CD8-positive, alpha-beta memory T cell (primary cell): ENCODE measurements around the gene SULF2. TPM values are rescaled to one million over a fixed set of nuclear protein-coding genes. Genes with fewer than 3 reads are reported as not detected.

Experiments used
- CTCF ChIA-PET: fragments of 350-600 bp; sonication (Branson Sonifier 250); formaldehyde crosslinking; loops from one replicate; lab custom pipeline; 2021; ENCODE audit warnings: antibody characterized with exemption; lab: Charles Lee
- POLR2A ChIA-PET: fragments of 350-600 bp; sonication (Branson Sonifier 250); formaldehyde crosslinking; loops from one replicate; lab custom pipeline; 2021; ENCODE audit warnings: antibody characterized with exemption; lab: Charles Lee
- DNase-seq, 5 donors: peaks; one replicate each; pipeline versions ENCODE4 v3.0.0 to v3.0.0-alpha.2; 2020 to 2022; ENCODE audit warnings: mixed read lengths in 1 of 5
- H3K27ac ChIP-seq: one replicate; pipeline ENCODE4 v1.7.0; 2013; ENCODE audit warnings: low read depth, mild to moderate bottlenecking, low read length, moderate library complexity
- H3K27me3 ChIP-seq: 2 replicates; pipeline ENCODE4 v1.7.0; 2013; ENCODE audit warnings: low read length, mild to moderate bottlenecking; ENCODE audit not compliant: insufficient read depth, poor library complexity, severe bottlenecking
- H3K36me3 ChIP-seq: 2 replicates; pipeline ENCODE4 v1.7.0; 2013; ENCODE audit warnings: mild to moderate bottlenecking, low read length, moderate library complexity; ENCODE audit not compliant: insufficient read depth
- H3K4me1 ChIP-seq: 2 replicates; pipeline ENCODE4 v1.7.0; 2013; ENCODE audit warnings: mild to moderate bottlenecking, low read length, moderate library complexity; ENCODE audit not compliant: insufficient read depth
- H3K4me3 ChIP-seq: 2 replicates; pipeline ENCODE4 v1.7.0; 2013; ENCODE audit warnings: mild to moderate bottlenecking, low read length
- H3K9me3 ChIP-seq: 2 replicates; pipeline ENCODE4 v1.7.0; 2013; ENCODE audit warnings: mild to moderate bottlenecking, low read length
- H3K27ac Mint-ChIP-seq, 8 donors: one replicate each; pipeline ENCODE4 v1.8.0; 2020 to 2021; ENCODE audit warnings: mixed read lengths in 8 of 8, mild to moderate bottlenecking in 6 of 8, inconsistent platforms in 3 of 8, moderate library complexity in 3 of 8
- H3K27me3 Mint-ChIP-seq, 2 donors: one replicate each; pipeline ENCODE4 v1.8.0; 2020 to 2021; ENCODE audit warnings: mixed read lengths in 2 of 2, mild to moderate bottlenecking in 1 of 2, moderate library complexity in 1 of 2
- H3K36me3 Mint-ChIP-seq, 3 donors: one replicate each; pipeline ENCODE4 v1.8.0; 2020 to 2021; ENCODE audit warnings: mixed read lengths in 3 of 3, inconsistent platforms in 1 of 3, mild to moderate bottlenecking in 1 of 3
- H3K4me1 Mint-ChIP-seq, 3 donors: one replicate each; pipeline ENCODE4 v1.8.0; 2020 to 2021; ENCODE audit warnings: mixed read lengths in 3 of 3, inconsistent platforms in 1 of 3, mild to moderate bottlenecking in 1 of 3
- H3K4me3 Mint-ChIP-seq, 7 donors: one replicate each; pipeline ENCODE4 v1.8.0; 2020 to 2021; ENCODE audit warnings: mixed read lengths in 7 of 7, mild to moderate bottlenecking in 6 of 7, moderate library complexity in 4 of 7, inconsistent platforms in 2 of 7
- H3K9me3 Mint-ChIP-seq, 5 donors: one replicate each; pipeline ENCODE4 v1.8.0; 2020 to 2022; ENCODE audit warnings: mixed read lengths in 5 of 5, mild to moderate bottlenecking in 3 of 5, moderate library complexity in 2 of 5, inconsistent platforms in 1 of 5
- polyA plus RNA-seq: library from polyadenylated mRNA; unstranded; fragments of 300-500 nt; fragmentation: Illumina TruSeq; gene quantifications from one replicate; pipeline ENCODE4 v1.2.3, GENCODE V29; 2021
- total RNA-seq, 2 experiments: library from RNA; stranded (reverse); gene quantifications; one replicate each; pipeline ENCODE4 v1.2.3, GENCODE V29; 2021

SULF2 gene
- total and polyA plus RNA-seq, 3 experiments from 2014 or later, result 0.28 to 1.4 (median 1.1) TPM

- no peak overlapping the region for H3K4me3 Mint-ChIP-seq
- no peaks in the 10 kb centered on the region for H3K36me3 Mint-ChIP-seq
- peaks cover 2 to 10% (median 8%) of the 10 kb centered on the region in 3 donors for H3K4me1 Mint-ChIP-seq
- H3K36me3 ChIP-seq, result no peaks in the 10 kb centered on the region
- ChIA-PET POLR2A (no interaction called here), CTCF (no interaction called here)
- no peaks in the 10 kb centered on the region for H3K9me3 ChIP-seq
- no peak overlapping the region for H3K4me3 ChIP-seq
- peaks cover 6% of the 10 kb centered on the region for H3K4me1 ChIP-seq
- H3K27me3 Mint-ChIP-seq, result peaks cover 1 to 19% of the 10 kb centered on the region in 2 donors
- H3K27me3 ChIP-seq, result no peaks in the 10 kb centered on the region
- H3K9me3 Mint-ChIP-seq, result peaks cover 0 to under 1% (median 0%) of the 10 kb centered on the region in 5 donors
- no peak overlapping the region for H3K27ac ChIP-seq
- peak overlapping the region in 1 of 8 donors; percentile 54 for H3K27ac Mint-ChIP-seq
- DNase-seq, result no peak
Observed at GRCh38 chr20:47748823-47749222, 36.5 kb downstream of the SULF2 start.

DNA sequence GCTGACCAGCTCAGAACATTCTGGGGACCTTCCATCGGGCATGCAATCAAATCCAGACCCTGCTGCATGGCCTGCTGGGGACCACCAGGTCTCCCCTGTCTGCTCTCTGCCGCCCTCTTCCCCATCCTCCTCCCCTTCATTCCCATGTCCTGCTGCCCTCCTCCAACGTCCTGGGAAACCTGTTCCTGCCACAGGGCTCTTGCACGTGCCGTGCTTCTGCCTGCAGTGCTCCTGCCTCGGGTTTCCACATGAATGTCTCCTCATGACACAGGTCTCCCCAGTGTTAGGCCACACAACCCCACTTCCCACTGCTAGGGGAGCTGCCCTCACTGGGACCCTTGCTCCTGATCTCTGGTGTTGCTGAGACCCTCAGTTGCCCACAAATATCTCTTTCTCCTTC, 37.2 kb downstream of the SULF2 start:
- Mint-ChIP-seq H3K9me3 (peaks cover 0 to 4% (median 0%) of the 10 kb centered on the region in 5 donors), H3K36me3 (no peaks in the 10 kb centered on the region)
- CTCF ChIA-PET, result no interaction called here

GRCh38 chr20:47747669-47748031, 37.6 kb downstream of the SULF2 start:
- H3K27ac ChIP-seq, result no peak overlapping the region
- peaks cover 2 to 10% (median 8%) of the 10 kb centered on the region in 3 donors for H3K4me1 Mint-ChIP-seq
- H3K36me3 Mint-ChIP-seq, result no peaks in the 10 kb centered on the region
- peaks cover 6% of the 10 kb centered on the region for H3K4me1 ChIP-seq
- peaks cover 0 to 4% (median 0%) of the 10 kb centered on the region in 5 donors for H3K9me3 Mint-ChIP-seq
- ChIA-PET CTCF (no interaction called here), POLR2A (no interaction called here)
- no peaks in the 10 kb centered on the region for H3K27me3 ChIP-seq
- no peaks in the 10 kb centered on the region for H3K9me3 ChIP-seq
- no peaks in the 10 kb centered on the region for H3K36me3 ChIP-seq
- peaks cover 1 to 26% of the 10 kb centered on the region in 2 donors for H3K27me3 Mint-ChIP-seq
- H3K4me3 Mint-ChIP-seq, result no peak overlapping the region
- DNase-seq, result no peak
- H3K27ac Mint-ChIP-seq, result no peak overlapping the region
- no peak overlapping the region for H3K4me3 ChIP-seq

More for the DNA sequence above, 37.2 kb downstream of the SULF2 start:
- H3K4me1 Mint-ChIP-seq, result peaks cover 2 to 10% (median 8%) of the 10 kb centered on the region in 3 donors
- peaks cover 1 to 24% of the 10 kb centered on the region in 2 donors for H3K27me3 Mint-ChIP-seq
- no peak overlapping the region for H3K27ac Mint-ChIP-seq
- Histone ChIP-seq H3K9me3 (no peaks in the 10 kb centered on the region), H3K27ac (no peak overlapping the region), H3K4me1 (peaks cover 6% of the 10 kb centered on the region), H3K27me3 (no peaks in the 10 kb centered on the region), H3K4me3 (no peak overlapping the region), H3K36me3 (no peaks in the 10 kb centered on the region)
- DNase-seq, result no peak
- no peak overlapping the region for H3K4me3 Mint-ChIP-seq
- POLR2A ChIA-PET, result no interaction called here

DNA sequence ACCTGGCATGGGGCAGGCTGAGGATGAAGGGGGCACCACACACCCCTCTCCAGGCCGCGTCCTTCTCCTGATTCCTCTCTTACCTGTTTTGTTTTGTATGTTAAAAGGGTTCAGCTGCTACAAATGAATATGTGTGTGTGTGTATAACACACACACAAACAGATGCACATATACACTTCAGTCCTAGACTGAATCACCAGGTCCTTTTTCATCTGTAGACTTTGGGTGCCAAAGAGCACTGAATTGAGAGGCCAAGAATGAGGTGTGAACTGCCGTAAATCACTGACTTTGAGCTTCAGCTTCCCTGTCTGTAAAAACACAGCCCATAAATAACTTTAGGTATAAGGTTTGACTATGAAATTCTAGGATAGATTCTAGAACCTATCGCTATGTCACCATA, 40.5 kb downstream of the SULF2 start:
- H3K36me3 Mint-ChIP-seq, result no peaks in the 10 kb centered on the region
- Histone ChIP-seq H3K4me1 (peaks cover 6% of the 10 kb centered on the region), H3K9me3 (no peaks in the 10 kb centered on the region), H3K27ac (no peak overlapping the region), H3K4me3 (no peak overlapping the region), H3K27me3 (no peaks in the 10 kb centered on the region), H3K36me3 (no peaks in the 10 kb centered on the region)
- H3K27ac Mint-ChIP-seq, result no peak overlapping the region
- peaks cover 0 to 4% (median 0%) of the 10 kb centered on the region in 5 donors for H3K9me3 Mint-ChIP-seq
- ChIA-PET CTCF (no interaction called here), POLR2A (no interaction called here)
- no peak for DNase-seq
- peaks cover 2 to 10% (median 8%) of the 10 kb centered on the region in 3 donors for H3K4me1 Mint-ChIP-seq
- no peak overlapping the region for H3K4me3 Mint-ChIP-seq
- peaks cover 1 to 38% of the 10 kb centered on the region in 2 donors for H3K27me3 Mint-ChIP-seq

- Mint-ChIP-seq H3K27me3 (peaks cover 1 to 36% of the 10 kb centered on the region in 2 donors), H3K9me3 (peaks cover 0 to 4% (median 0%) of the 10 kb centered on the region in 5 donors), H3K36me3 (no peaks in the 10 kb centered on the region), H3K4me1 (peaks cover 0 to 2% (median 1%) of the 10 kb centered on the region in 3 donors), H3K27ac (no peak overlapping the region), H3K4me3 (no peak overlapping the region)
- no peaks in the 10 kb centered on the region for H3K36me3 ChIP-seq
- H3K4me1 ChIP-seq, result peaks cover 6% of the 10 kb centered on the region
- ChIA-PET CTCF (no interaction called here), POLR2A (no interaction called here)
- H3K27me3 ChIP-seq, result no peaks in the 10 kb centered on the region
- no peak for DNase-seq
- H3K27ac ChIP-seq, result no peak overlapping the region
- no peak overlapping the region for H3K4me3 ChIP-seq
- no peaks in the 10 kb centered on the region for H3K9me3 ChIP-seq
Observed at GRCh38 chr20:47743671-47744070, 41.6 kb downstream of the SULF2 start.

DNA sequence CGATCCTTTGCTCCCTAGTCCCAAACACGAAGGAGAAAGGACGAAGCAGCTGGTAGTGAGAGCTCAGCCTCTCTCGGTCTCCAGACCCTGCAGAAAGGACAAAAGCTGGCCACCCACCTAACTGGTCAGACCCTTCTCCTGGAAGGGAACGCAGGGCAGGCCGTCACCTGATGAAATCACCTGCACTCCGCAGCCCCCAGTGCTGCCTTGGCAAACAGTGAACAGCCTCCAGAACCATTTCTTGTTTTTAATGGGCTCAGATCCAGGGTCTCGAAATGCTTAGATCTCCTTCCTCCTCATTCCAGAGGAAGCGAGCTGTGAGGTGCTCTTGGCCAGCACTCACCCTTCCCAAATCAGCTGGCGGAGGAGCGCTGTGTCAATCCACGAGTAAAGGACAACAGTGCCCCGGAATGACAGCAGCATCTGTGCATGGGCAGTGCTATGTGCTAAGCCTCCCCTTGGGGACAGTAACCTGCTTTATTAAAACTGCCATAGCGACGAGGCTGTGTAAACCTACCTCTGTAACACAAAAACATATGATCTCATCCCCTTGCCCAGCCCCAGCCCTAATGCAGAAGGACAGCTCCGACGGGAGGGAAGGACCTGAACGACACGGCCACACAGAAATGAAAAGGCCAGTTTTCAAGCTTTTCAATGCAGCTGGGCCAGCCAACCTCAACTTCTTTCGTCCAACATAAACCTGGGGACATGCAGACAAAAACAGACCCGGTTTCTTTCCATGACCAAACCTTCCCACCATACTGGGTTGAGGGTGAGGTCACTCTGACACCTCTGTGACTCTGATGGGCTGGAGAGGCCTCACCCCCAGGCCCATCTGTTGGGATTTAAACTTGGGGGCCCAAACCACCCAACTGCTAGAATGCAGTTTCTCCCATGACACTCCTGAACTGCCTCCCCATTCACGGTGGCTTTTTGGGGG, 43.3 kb downstream of the SULF2 start:
- CTCF ChIA-PET, result no interaction called here
- DNase-seq, result no peak
- Mint-ChIP-seq H3K4me1 (no peaks in the 10 kb centered on the region), H3K36me3 (no peaks in the 10 kb centered on the region), H3K9me3 (peaks cover 0 to 7% (median 0%) of the 10 kb centered on the region in 5 donors), H3K27ac (no peak overlapping the region), H3K27me3 (peaks cover 2 to 25% of the 10 kb centered on the region in 2 donors), H3K4me3 (no peak overlapping the region)
- no peak overlapping the region for H3K27ac ChIP-seq
- no peaks in the 10 kb centered on the region for H3K27me3 ChIP-seq
- H3K4me3 ChIP-seq, result no peak overlapping the region
- POLR2A ChIA-PET, result no interaction called here
- H3K36me3 ChIP-seq, result no peaks in the 10 kb centered on the region
- no peaks in the 10 kb centered on the region for H3K4me1 ChIP-seq
- no peaks in the 10 kb centered on the region for H3K9me3 ChIP-seq

- Mint-ChIP-seq H3K36me3 (no peaks in the 10 kb centered on the region), H3K4me1 (no peaks in the 10 kb centered on the region), H3K27me3 (peaks cover 2 to 25% of the 10 kb centered on the region in 2 donors), H3K27ac (no peak overlapping the region), H3K4me3 (no peak overlapping the region), H3K9me3 (peaks cover 0 to 7% (median 0%) of the 10 kb centered on the region in 5 donors)
- Histone ChIP-seq H3K9me3 (no peaks in the 10 kb centered on the region), H3K36me3 (no peaks in the 10 kb centered on the region), H3K4me1 (no peaks in the 10 kb centered on the region), H3K27me3 (no peaks in the 10 kb centered on the region), H3K4me3 (no peak overlapping the region), H3K27ac (no peak overlapping the region)
- ChIA-PET POLR2A (no interaction called here), CTCF (no interaction called here)
- no peak for DNase-seq
Observed at GRCh38 chr20:47740862-47741184, 44.5 kb downstream of the SULF2 start.

DNA sequence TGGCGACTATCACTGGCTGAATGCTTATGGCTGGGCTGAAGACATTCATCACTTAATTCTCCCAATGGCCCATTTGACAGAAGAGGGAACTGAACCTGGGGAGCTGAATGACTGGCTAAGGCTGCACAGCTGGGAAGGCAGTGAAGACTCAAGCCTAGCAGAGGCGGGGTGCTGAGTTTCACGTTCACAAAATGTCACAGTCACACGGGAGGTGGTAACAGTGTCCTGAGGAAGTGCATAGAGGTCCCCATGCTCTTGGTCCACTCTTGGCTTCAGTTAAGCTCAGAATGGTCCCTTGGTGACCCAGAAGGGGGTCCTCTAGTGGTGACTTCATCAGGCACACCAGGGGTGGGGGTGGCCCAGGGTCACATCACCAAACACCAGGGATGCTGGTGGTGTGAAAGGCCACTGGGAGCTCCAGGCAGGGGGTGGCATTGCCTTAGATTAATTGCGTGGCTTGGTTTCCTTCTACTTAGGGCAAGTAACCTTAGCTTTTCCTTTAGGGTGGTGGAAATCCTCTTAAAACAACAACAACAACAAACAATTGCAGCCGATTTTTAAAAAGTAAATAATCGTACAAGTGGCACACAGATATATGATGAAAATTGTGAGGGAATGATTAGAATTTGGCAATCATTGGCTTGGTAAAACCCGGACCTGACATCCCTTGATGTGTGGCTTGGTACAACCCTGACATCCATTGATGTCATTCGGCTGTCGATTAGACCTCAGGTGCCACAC, 45.0 kb downstream of the SULF2 start:
- Histone ChIP-seq H3K9me3 (no peaks in the 10 kb centered on the region), H3K36me3 (no peaks in the 10 kb centered on the region), H3K4me3 (no peak overlapping the region), H3K4me1 (no peaks in the 10 kb centered on the region), H3K27me3 (no peaks in the 10 kb centered on the region), H3K27ac (no peak overlapping the region)
- ChIA-PET CTCF (interaction anchor here (0.9 kb wide), 1 partner anchor 15 kb away, joined by 3 read pairs; no protein-coding TSS in a partner anchor), POLR2A (no interaction called here)
- no peaks in the 10 kb centered on the region for H3K36me3 Mint-ChIP-seq
- no peak for DNase-seq
- H3K27ac Mint-ChIP-seq, result peak overlapping the region in 1 of 8 donors; percentile 60
- H3K4me1 Mint-ChIP-seq, result no peaks in the 10 kb centered on the region
- peaks cover 0 to 7% (median 0%) of the 10 kb centered on the region in 5 donors for H3K9me3 Mint-ChIP-seq
- peaks cover 2 to 25% of the 10 kb centered on the region in 2 donors for H3K27me3 Mint-ChIP-seq
- no peak overlapping the region for H3K4me3 Mint-ChIP-seq
